Immature natural killer cell (primary cell): Measurements from ENCODE around the gene OSBPL5. TPM values are rescaled to one million over a fixed set of nuclear protein-coding genes. Genes with fewer than 3 reads are reported as not detected.
"Not testable (repeated sequence)": the region's sequence is repeated elsewhere in the genome, so short reads cannot be mapped to it uniquely, and the experiment has no call there.

Experiments
- DNase-seq, 3 donors: peaks; one replicate each; pipeline ENCODE4 v3.0.0; 2022; ENCODE audit warnings: mixed read lengths in 1 of 3
- H3K27ac Mint-ChIP-seq, 6 donors: one replicate each; pipeline ENCODE4 v1.8.0; 2020; ENCODE audit warnings: mixed read lengths in 6 of 6, mild to moderate bottlenecking in 5 of 6, inconsistent platforms in 4 of 6, moderate library complexity in 3 of 6
- H3K27me3 Mint-ChIP-seq, 3 donors: one replicate each; pipeline ENCODE4 v1.8.0; 2020 to 2021; ENCODE audit warnings: low read depth in 3 of 3, mild to moderate bottlenecking in 3 of 3, mixed read lengths in 3 of 3, moderate library complexity in 3 of 3, inconsistent platforms in 1 of 3
- H3K36me3 Mint-ChIP-seq, 3 donors: one replicate each; pipeline ENCODE4 v1.8.0; 2020; ENCODE audit warnings: mixed read lengths in 3 of 3, inconsistent platforms in 2 of 3, mild to moderate bottlenecking in 2 of 3
- H3K4me1 Mint-ChIP-seq, 2 donors: one replicate each; pipeline ENCODE4 v1.8.0; 2020; ENCODE audit warnings: inconsistent platforms in 2 of 2, mild to moderate bottlenecking in 2 of 2, mixed read lengths in 2 of 2, moderate library complexity in 1 of 2
- H3K4me3 Mint-ChIP-seq, 5 donors: one replicate each; pipeline ENCODE4 v1.8.0; 2020; ENCODE audit warnings: mild to moderate bottlenecking in 5 of 5, mixed read lengths in 5 of 5, inconsistent platforms in 3 of 5, moderate library complexity in 3 of 5
- H3K9me3 Mint-ChIP-seq, 6 donors: one replicate each; pipeline ENCODE4 v1.8.0; 2020; ENCODE audit warnings: mild to moderate bottlenecking in 6 of 6, mixed read lengths in 6 of 6, inconsistent platforms in 4 of 6, moderate library complexity in 3 of 6
- polyA plus RNA-seq, 3 donors: library from polyadenylated mRNA; unstranded; fragments of 300-500 nt; fragmentation: Illumina TruSeq; gene quantifications; one replicate each; pipeline ENCODE4 v1.2.3, GENCODE V29; 2021

OSBPL5 gene
- polyA plus RNA-seq, 3 donors from 2014 or later = 32.8 to 98.9 (median 33.3) TPM

DNA sequence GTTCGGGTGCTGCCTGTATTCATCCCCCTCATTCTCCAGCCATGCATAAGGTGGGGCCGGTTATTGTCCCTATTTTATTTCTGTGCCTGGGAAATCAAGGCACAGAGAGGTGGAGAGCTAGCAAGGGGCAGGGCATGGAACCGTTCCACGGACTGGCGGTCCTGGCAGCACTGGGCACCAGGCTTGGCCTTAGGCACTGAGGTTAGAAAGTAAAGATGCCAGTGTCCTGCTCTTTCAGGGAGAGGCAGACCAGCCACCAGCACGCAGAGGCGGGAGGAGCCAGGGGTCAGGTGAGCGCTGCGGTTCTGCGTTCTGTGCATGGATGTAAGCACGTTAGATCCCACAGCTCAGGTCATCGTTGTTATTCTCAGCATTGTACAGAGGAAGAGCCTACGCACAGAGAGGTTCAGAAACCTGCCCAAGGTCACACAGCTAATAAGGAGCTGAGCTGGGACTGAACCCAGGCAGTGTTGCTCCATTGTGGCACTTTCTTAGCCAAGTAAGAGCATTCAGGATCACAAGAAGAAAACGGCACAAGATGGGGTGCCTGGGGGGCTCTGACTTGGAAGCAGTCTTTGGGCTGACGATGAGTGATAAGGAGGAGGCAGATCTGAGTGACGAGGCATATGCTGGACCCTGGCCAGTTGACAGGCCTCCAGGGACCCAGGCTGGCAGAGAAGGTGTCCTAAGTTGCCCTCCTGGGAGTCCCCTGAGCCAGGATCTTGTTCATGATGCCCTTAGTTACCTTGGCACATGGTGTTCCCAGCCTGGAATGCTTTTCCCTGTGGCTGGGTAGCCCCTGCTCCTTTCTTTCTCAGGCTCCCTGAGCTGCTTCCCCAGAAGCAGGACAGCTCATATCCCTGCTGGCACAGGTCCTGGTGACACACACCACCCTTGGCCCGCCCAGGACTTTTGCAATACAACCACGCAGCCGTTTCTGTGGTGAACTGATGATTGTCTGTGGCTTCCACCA lies 41.1 kb downstream of the OSBPL5 start:
- Mint-ChIP-seq H3K27me3 (peaks cover 0 to 4% (median 0%) of the 10 kb centered on the region in 3 donors), H3K4me1 (peaks cover 48 to 52% of the 10 kb centered on the region in 2 donors), H3K9me3 (no peaks in the 10 kb centered on the region), H3K36me3 (peaks cover 7 to 26% (median 10%) of the 10 kb centered on the region in 3 donors), H3K27ac (peak overlapping the region; percentile 56 to 87 (median 80)), H3K4me3 (peak overlapping the region; percentile 40 to 68 (median 58))
- no peak for DNase-seq

DNA sequence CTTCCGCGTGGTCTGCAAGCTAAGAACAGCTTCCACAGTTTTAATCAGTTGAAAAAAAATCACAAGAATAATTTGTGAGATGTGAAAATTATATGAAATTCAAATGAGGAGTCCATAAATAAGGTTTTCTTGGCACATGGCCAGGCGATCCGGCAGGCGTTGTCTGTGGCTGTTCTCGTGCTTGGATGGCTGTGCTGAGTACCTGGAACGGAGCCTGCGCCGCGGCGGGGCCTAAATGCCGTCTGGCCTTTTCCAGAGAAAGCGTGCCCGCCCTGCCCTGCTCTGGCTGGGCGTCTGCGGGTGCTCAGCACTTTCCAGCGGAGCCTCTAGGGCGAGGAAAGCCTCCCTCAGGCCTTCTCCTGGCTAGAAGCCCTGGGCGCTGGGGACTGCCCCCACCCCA lies 41.8 kb downstream of the OSBPL5 start:
- H3K27ac Mint-ChIP-seq = peak overlapping the region in 2 of 6 donors; percentile 34 to 80
- peaks cover 8 to 26% (median 10%) of the 10 kb centered on the region in 3 donors for H3K36me3 Mint-ChIP-seq
- H3K4me3 Mint-ChIP-seq = no peak overlapping the region
- no peak for DNase-seq
- H3K27me3 Mint-ChIP-seq = peaks cover 0 to 4% (median 0%) of the 10 kb centered on the region in 3 donors
- peaks cover 43 to 48% of the 10 kb centered on the region in 2 donors for H3K4me1 Mint-ChIP-seq
- H3K9me3 Mint-ChIP-seq = no peaks in the 10 kb centered on the region

GRCh38 chr11:3122775-3123201 lies 42.3 kb downstream of the OSBPL5 start:
- DNase-seq = no peak
- Mint-ChIP-seq H3K27ac (peak overlapping the region in 1 of 6 donors; percentile 23), H3K27me3 (peaks cover 0 to 4% (median 0%) of the 10 kb centered on the region in 3 donors), H3K4me1 (peaks cover 39 to 53% of the 10 kb centered on the region in 2 donors), H3K4me3 (no peak overlapping the region), H3K9me3 (no peaks in the 10 kb centered on the region), H3K36me3 (peaks cover 13 to 31% (median 13%) of the 10 kb centered on the region in 3 donors)

DNA sequence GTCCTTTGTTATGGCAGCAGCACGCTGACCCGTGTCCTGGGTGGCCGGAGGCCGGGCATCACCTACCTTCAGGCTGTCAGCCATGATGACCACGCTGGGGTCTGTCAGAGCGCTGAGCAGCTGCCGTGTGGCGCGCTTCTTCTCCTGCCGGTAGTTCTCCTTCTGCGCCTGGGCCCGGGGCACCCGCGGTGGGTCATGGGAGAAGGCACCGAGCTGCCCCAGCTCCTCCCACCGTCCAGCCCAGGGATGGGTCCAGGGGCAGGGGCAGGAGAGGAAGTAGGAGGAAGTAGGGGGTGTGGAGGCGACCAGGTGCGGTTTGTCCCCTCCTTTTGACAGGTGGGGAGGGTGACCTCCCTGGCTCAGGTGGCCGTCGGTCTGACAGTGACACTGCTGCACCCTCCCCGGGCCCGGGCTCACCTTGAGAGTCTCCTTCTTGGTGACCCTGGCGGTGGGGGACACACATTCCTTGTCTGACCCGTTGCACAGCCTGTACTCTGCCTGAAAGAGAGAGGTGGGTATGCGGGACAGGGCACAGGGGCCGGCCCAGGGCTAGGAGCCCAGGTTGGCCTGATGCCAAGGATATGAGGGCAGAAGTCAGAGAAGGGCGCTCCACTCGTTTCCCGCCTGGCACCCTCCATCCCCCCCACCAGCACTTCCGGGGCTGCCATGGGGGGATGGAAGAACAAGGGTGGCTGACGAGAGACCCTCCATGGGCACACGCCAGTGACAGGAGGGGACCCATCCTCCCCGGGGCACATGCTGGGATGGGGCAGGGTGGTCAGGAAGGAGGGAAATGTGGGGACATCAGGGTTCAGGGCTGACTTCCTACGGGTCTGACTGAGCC lies 43.0 kb downstream of the OSBPL5 start:
- Mint-ChIP-seq H3K4me1 (peaks cover 38 to 51% of the 10 kb centered on the region in 2 donors), H3K36me3 (peaks cover 16 to 35% (median 18%) of the 10 kb centered on the region in 3 donors), H3K4me3 (no peak overlapping the region), H3K27ac (peak overlapping the region in 1 of 6 donors; percentile 23), H3K9me3 (no peaks in the 10 kb centered on the region), H3K27me3 (peaks cover 0 to 4% (median 0%) of the 10 kb centered on the region in 3 donors)
- DNase-seq = no peak

DNA sequence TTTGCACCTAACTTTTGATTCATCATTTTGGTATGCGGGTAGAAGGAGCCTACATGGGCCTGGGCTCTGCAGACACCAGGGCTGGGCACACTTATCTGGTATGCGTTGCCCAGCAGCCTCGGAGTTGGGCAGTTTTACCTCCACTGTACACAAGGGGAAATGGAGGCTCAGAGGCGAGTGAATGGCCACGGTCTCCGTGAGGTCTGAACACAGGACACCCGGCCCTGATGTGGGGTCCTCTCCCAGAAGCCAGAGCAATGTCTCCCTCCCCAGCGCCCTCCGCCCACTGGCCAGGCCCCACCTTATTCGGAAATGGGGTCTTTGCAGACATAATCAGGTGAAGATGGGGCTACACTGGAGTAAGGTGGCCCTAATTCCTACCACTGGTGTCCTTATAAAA lies 43.7 kb downstream of the OSBPL5 start:
- H3K4me3 Mint-ChIP-seq = no peak overlapping the region
- no peak for DNase-seq
- peaks cover 30 to 44% of the 10 kb centered on the region in 2 donors for H3K4me1 Mint-ChIP-seq
- peaks cover 0 to 4% (median 0%) of the 10 kb centered on the region in 3 donors for H3K27me3 Mint-ChIP-seq
- peak overlapping the region in 2 of 6 donors; percentile 16 to 24 for H3K27ac Mint-ChIP-seq
- H3K36me3 Mint-ChIP-seq = peaks cover 17 to 35% (median 21%) of the 10 kb centered on the region in 3 donors
- H3K9me3 Mint-ChIP-seq = no peaks in the 10 kb centered on the region

DNA sequence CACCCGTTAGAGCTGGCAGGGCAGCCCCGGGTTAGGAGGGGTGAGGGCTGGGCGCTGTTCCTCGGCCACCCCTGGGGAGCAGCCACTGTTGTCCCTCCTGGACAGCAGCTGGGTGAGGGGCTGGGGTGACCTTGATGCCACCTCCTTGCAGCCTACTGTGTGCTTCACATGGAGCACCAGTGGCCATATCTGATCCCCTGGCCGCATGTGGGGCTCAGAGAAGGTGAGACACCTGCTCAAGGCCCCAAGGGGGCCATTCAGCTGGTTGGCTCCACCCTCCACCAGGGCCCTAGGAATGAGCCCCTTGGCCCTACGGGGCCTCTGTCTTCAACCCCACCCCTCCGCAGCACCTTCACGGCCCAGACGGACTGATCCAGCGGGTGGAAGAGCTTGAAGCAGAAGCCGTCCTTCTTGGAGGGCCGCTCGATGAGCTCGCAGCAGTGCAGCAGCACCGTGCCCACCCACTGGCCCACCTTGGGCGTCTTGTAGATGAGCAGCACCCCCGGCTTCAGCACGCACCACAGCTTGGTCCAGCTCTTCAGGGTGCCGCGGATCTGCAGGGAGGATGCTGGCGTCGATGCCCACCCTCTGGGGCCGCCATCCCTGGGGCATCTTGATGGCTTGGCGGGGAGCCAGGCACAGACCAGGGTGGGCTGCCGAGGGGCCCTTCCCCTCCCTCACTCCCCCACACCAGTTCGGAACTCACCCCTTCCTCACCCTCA lies 44.9 kb downstream of the OSBPL5 start:
- Mint-ChIP-seq H3K9me3 (no peaks in the 10 kb centered on the region), H3K36me3 (peaks cover 22 to 40% (median 22%) of the 10 kb centered on the region in 3 donors), H3K27ac (peak overlapping the region in 2 of 6 donors; percentile 7 to 28), H3K4me3 (no peak overlapping the region), H3K4me1 (peaks cover 21 to 34% of the 10 kb centered on the region in 2 donors), H3K27me3 (peaks cover 0 to 4% (median 0%) of the 10 kb centered on the region in 3 donors)
- DNase-seq = no peak

DNA sequence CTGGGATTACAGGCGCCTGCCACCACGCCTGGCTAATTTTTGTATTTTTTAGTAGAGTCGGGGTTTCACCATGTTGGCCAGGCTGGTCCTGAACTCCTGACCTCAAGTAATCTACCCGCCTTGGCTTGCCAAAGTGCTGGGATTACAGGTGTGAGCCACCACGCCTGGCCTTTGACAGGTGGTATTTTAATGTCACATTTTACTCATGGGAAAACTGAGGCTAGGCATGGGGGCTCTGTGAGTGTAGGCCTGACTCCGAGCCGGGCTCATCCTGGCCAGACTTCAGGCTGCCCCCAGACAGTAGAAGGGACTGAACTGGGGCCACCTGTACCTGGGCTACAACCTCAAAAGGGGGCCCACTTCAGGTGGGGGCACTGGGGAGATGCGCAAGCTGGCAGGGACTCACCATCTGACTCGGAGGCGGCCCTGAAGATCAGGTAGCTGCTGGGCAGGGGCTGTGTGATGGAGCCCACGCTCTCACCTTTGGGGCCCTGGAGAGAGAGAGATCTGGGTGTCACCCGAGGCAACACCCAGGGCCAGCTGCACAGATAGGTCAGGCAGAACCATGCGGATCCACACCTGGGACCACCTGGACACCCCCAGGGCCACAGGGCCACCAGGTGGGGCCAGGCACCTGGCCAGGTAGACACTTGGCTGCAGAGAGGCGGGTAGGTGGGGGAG lies 45.8 kb downstream of the OSBPL5 start:
- Mint-ChIP-seq H3K9me3 (no peaks in the 10 kb centered on the region), H3K4me1 (peaks cover 14 to 33% of the 10 kb centered on the region in 2 donors), H3K36me3 (peaks cover 23 to 38% (median 24%) of the 10 kb centered on the region in 3 donors), H3K27ac (peak overlapping the region in 1 of 6 donors; percentile 20), H3K27me3 (peaks cover 2 to 4% (median 2%) of the 10 kb centered on the region in 3 donors), H3K4me3 (no peak overlapping the region)
- DNase-seq = no peak

DNA sequence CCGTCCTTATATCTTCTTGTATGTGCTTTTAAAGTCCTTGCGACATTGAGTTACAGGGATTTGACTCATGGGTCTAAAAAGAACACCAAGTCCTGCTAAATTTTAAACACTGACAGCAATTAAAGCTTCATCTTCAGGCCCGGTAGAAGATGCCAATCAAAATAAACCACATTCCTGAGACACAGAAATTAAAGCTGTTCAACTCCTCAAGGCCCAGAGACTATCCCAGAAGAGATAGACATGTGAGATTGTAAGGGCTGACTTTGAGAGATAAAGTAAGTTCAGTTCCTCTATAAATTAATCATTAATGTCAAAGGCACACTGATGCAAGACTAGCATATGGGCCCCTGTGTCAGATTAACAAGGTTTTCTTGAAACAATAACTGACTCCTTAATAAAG lies 49.8 kb downstream of the OSBPL5 start:
- peaks cover 43 to 61% of the 10 kb centered on the region in 2 donors for H3K4me1 Mint-ChIP-seq
- DNase-seq = no peak
- no peaks in the 10 kb centered on the region for H3K9me3 Mint-ChIP-seq
- peak overlapping the region in 5 of 6 donors; percentile 10 to 89 (median 62) for H3K27ac Mint-ChIP-seq
- peaks cover 9 to 15% (median 10%) of the 10 kb centered on the region in 3 donors for H3K27me3 Mint-ChIP-seq
- peaks cover 36 to 52% (median 39%) of the 10 kb centered on the region in 3 donors for H3K36me3 Mint-ChIP-seq
- no peak overlapping the region for H3K4me3 Mint-ChIP-seq

DNA sequence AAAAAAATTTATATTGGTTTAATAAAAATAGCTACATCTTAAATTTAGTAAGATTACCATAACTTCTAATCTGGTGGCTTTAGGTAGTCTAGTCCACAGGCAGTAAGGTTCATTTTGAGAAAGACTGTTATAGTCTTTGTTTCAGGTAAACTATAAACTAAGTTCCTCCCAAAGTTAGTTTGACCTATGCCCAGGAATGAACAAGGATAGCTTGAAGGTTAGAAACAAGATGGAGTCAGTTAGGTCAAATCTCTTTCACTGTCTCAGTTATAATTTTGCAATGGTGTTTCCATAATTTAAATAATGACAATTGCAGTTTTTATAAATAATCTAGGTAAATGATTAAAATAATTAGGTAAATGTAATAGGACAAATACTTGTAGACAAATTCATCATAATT lies 51.4 kb downstream of the OSBPL5 start:
- not testable (repeated sequence) for H3K27ac Mint-ChIP-seq, H3K4me3 Mint-ChIP-seq, DNase-seq, H3K9me3 Mint-ChIP-seq
- peaks cover 36 to 62% (median 39%) of the 10 kb centered on the region in 3 donors for H3K36me3 Mint-ChIP-seq
- H3K4me1 Mint-ChIP-seq = peaks cover 53 to 70% of the 10 kb centered on the region in 2 donors
- peaks cover 10 to 15% (median 14%) of the 10 kb centered on the region in 3 donors for H3K27me3 Mint-ChIP-seq

- peaks cover 28 to 58% (median 32%) of the 10 kb centered on the region in 3 donors for H3K36me3 Mint-ChIP-seq
- DNase-seq = peak; percentile 65 to 71 (median 66)
- H3K27me3 Mint-ChIP-seq = peaks cover 17 to 19% (median 18%) of the 10 kb centered on the region in 3 donors
- H3K4me1 Mint-ChIP-seq = peaks cover 49 to 59% of the 10 kb centered on the region in 2 donors
- H3K4me3 Mint-ChIP-seq = peak overlapping the region; percentile 64 to 89 (median 75)
- H3K9me3 Mint-ChIP-seq = no peaks in the 10 kb centered on the region
- peak overlapping the region; percentile 87 to 94 (median 92) for H3K27ac Mint-ChIP-seq
Measured at GRCh38 chr11:3111919-3112690, 53.0 kb downstream of the OSBPL5 start.

GRCh38 chr11:3111466-3111865 lies 53.6 kb downstream of the OSBPL5 start:
- Mint-ChIP-seq H3K4me1 (peaks cover 52 to 59% of the 10 kb centered on the region in 2 donors), H3K27ac (peak overlapping the region; percentile 87 to 94 (median 92)), H3K4me3 (peak overlapping the region; percentile 64 to 89 (median 71)), H3K27me3 (peaks cover 18 to 23% (median 19%) of the 10 kb centered on the region in 3 donors), H3K9me3 (no peaks in the 10 kb centered on the region), H3K36me3 (peaks cover 25 to 61% (median 32%) of the 10 kb centered on the region in 3 donors)
- DNase-seq = no peak
